HepG2 (cell line): Measurements from ENCODE around the gene DSG2. TPM values are rescaled to one million over a fixed set of nuclear protein-coding genes. Genes with fewer than 3 reads are reported as not detected.

Experiments used
- ATF7 ChIP-seq, 2 experiments: fragments of 450-650 bp in 1 of 2; sonication (generic) in 1 of 2; formaldehyde crosslinking in 1 of 2; IDR thresholded peaks; 2 replicates each; pipeline versions ENCODE4 v1.4.0 to v1.6.1; 2016 to 2020; ENCODE audit warnings: antibody characterized with exemption in 1 of 2, mild to moderate bottlenecking in 1 of 2, missing genetic modification reagents in 1 of 2
- EP300 ChIP-seq, 3 experiments: sonication (generic) in 1 of 3; formaldehyde crosslinking in 1 of 3; IDR thresholded peaks; 2 replicates each; pipeline versions ENCODE4 v1.5.1 to v1.6.1; 2011 to 2020; ENCODE audit warnings: low read depth in 2 of 3, low read length in 2 of 3, borderline replicate concordance in 1 of 3, improper control_type of control experiment in 1 of 3, mild to moderate bottlenecking in 1 of 3, missing genetic modification reagents in 1 of 3, moderate library complexity in 1 of 3
- GTF3A ChIP-seq: sonication (generic); formaldehyde crosslinking; conservative IDR thresholded peaks from 2 replicates; pipeline ENCODE4 v1.4.0; 2020; ENCODE audit warnings: mild to moderate bottlenecking, missing genetic modification reagents
- HDAC2 ChIP-seq: sonication (generic); formaldehyde crosslinking; IDR thresholded peaks from 2 replicates; pipeline ENCODE4 v1.4.0; 2020; ENCODE audit warnings: missing genetic modification reagents
- HNF4A ChIP-seq: sonication (generic); formaldehyde crosslinking; IDR thresholded peaks from 2 replicates; pipeline ENCODE4 v1.4.0; 2020; ENCODE audit warnings: missing genetic modification reagents
- HNRNPL ChIP-seq: fragments of 200-400 bp; formaldehyde crosslinking; IDR thresholded peaks from 2 replicates; pipeline ENCODE4 v1.6.1; 2017; ENCODE audit warnings: mild to moderate bottlenecking, low read depth, low read length
- MIXL1 ChIP-seq: IDR thresholded peaks from 2 replicates; pipeline ENCODE4 v1.6.1; 2016
- MTF1 ChIP-seq: sonication (generic); formaldehyde crosslinking; IDR thresholded peaks from 2 replicates; pipeline ENCODE4 v1.5.0; 2020; ENCODE audit warnings: missing genetic modification reagents
- PPARG ChIP-seq: conservative IDR thresholded peaks from 2 replicates; pipeline ENCODE4 v1.6.1; 2016; ENCODE audit warnings: missing biosample characterization, missing genetic modification reagents
- REST ChIP-seq, 2 experiments: IDR thresholded peaks; 2 replicates each; pipeline ENCODE4 v1.6.1; 2011 to 2012; ENCODE audit warnings: low read length in 2 of 2, borderline replicate concordance in 1 of 2, low read depth in 1 of 2, mild to moderate bottlenecking in 1 of 2, moderate library complexity in 1 of 2
- SATB2 ChIP-seq: sonication (generic); formaldehyde crosslinking; IDR thresholded peaks from 2 replicates; pipeline ENCODE4 v1.5.0; 2020; ENCODE audit warnings: missing genetic modification reagents
- SOX13 ChIP-seq, 3 experiments: fragments of 450-650 bp in 1 of 3; sonication (generic) in 1 of 3; formaldehyde crosslinking in 1 of 3; IDR thresholded peaks in 2 of 3; conservative IDR thresholded peaks in 1 of 3; 2 replicates each; pipeline versions ENCODE4 v1.5.0 to v1.6.1; 2016 to 2020; ENCODE audit warnings: antibody characterized with exemption in 1 of 3, mild to moderate bottlenecking in 1 of 3, missing compliant biosample characterization in 1 of 3, missing genetic modification reagents in 1 of 3, moderate library complexity in 1 of 3
- SRY ChIP-seq: sonication (generic); formaldehyde crosslinking; IDR thresholded peaks from 2 replicates; pipeline ENCODE4 v1.8.0; 2022; ENCODE audit warnings: mild to moderate bottlenecking, missing genetic modification reagents
- ZBTB38 ChIP-seq: sonication (generic); formaldehyde crosslinking; IDR thresholded peaks from 2 replicates; pipeline ENCODE4 v1.5.1; 2020; ENCODE audit warnings: mild to moderate bottlenecking, missing genetic modification reagents
- ZBTB7B ChIP-seq: sonication (generic); formaldehyde crosslinking; IDR thresholded peaks from 2 replicates; pipeline ENCODE4 v1.4.0; 2020; ENCODE audit warnings: missing genetic modification reagents
- ZNF264 ChIP-seq: sonication (generic); formaldehyde crosslinking; IDR thresholded peaks from 2 replicates; pipeline ENCODE4 v1.4.0; 2020; ENCODE audit warnings: missing genetic modification reagents
- ZNF292 ChIP-seq: sonication (generic); formaldehyde crosslinking; IDR thresholded peaks from 2 replicates; pipeline ENCODE4 v1.8.1; 2022; ENCODE audit warnings: mild to moderate bottlenecking, low read depth, missing genetic modification reagents, borderline replicate concordance
- ZNF484 ChIP-seq: sonication (generic); formaldehyde crosslinking; IDR thresholded peaks from 2 replicates; pipeline ENCODE4 v1.5.1; 2020; ENCODE audit warnings: mild to moderate bottlenecking, low read depth, missing genetic modification reagents, borderline replicate concordance
- ZNF558 ChIP-seq: sonication (generic); formaldehyde crosslinking; IDR thresholded peaks from 2 replicates; pipeline ENCODE4 v1.9.0; 2022; ENCODE audit warnings: mild to moderate bottlenecking, missing genetic modification reagents, borderline replicate concordance
- ZNF572 ChIP-seq: sonication (generic); formaldehyde crosslinking; IDR thresholded peaks from 2 replicates; pipeline ENCODE4 v1.5.1; 2020; ENCODE audit warnings: mild to moderate bottlenecking, missing genetic modification reagents
- ZNF614 ChIP-seq: IDR thresholded peaks from 2 replicates; pipeline ENCODE4 v1.6.1; 2018; ENCODE audit warnings: missing biosample characterization, missing genetic modification reagents, inconsistent platforms, borderline replicate concordance
- ZNF879 ChIP-seq: sonication (generic); formaldehyde crosslinking; IDR thresholded peaks from 2 replicates; pipeline ENCODE4 v1.8.1; 2023; ENCODE audit warnings: missing genetic modification reagents
- polyA plus RNA-seq, 8 experiments: library from polyadenylated mRNA; depleted of rRNA in 3 of 8; stranded (reverse) in 7 of 8; unstranded in 1 of 8; fragments of >200 nt; fragmentation: Illumina TruSeq in 4 of 8; extraction: Trizol in 4 of 8; gene quantifications; 2 replicates each; pipeline versions ENCODE4 v1.2.1 to v1.2.3, GENCODE V29; 2011 to 2016; ENCODE audit warnings: low read depth in 4 of 8, missing spikeins in 1 of 8, mixed read lengths in 1 of 8; ENCODE audit not compliant: insufficient read depth in 1 of 8
- total RNA-seq, 5 experiments: library from RNA; depleted of rRNA; stranded (reverse); fragments of >200 nt; fragmentation: Illumina TruSeq; extraction: Trizol; gene quantifications; 2 replicates each; pipeline ENCODE4 v1.2.3, GENCODE V29; 2016; ENCODE audit warnings: low read depth in 1 of 5
- TF ChIP-seq, protein P1 (sequence below): IDR thresholded peaks from 2 replicates; pipeline ENCODE4 v1.6.1; 2016

DSG2 gene
- total and polyA plus RNA-seq, 2 of the 13 experiments (the other 11 are each of a cell fraction or from before 2014, with no cell fraction given) = 23.3 to 66.7 TPM

- peak; percentile 94 for TF ChIP-seq ZNF264 (CRISPR knock-in tag)
- no peak for TF ChIP-seq HNRNPL
- no peak for TF ChIP-seq SOX13 (IDR thresholded peaks at IDR 0.05)
- peak in 1 of 2 experiments; percentile 25; a peak in 1 of 4 replicates for TF ChIP-seq SOX13 (CRISPR knock-in tag; conservative IDR thresholded peaks at IDR 0.05 in 1 of 2, IDR thresholded peaks at IDR 0.05 in 1 of 2)
- no peak for TF ChIP-seq GTF3A (CRISPR knock-in tag)
- TF ChIP-seq ZNF558 (CRISPR knock-in tag) = no peak
- TF ChIP-seq REST (IDR thresholded peaks at IDR 0.05; ENCODE audit: borderline replicate concordance in 1 of 2, low read depth in 1 of 2, low read length in 2 of 2) = 0 out of 4 replicates have a peak, but pooled peaks of 1 of the 2 experiments have one; percentile 10
- no peak for TF ChIP-seq ZNF572 (CRISPR knock-in tag)
- TF ChIP-seq MIXL1 = 0 out of 2 replicates have a peak, but pooled peaks have one; percentile 24
- TF ChIP-seq, protein P1, sequence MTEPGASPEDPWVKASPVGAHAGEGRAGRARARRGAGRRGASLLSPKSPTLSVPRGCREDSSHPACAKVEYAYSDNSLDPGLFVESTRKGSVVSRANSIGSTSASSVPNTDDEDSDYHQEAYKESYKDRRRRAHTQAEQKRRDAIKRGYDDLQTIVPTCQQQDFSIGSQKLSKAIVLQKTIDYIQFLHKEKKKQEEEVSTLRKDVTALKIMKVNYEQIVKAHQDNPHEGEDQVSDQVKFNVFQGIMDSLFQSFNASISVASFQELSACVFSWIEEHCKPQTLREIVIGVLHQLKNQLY (CRISPR knock-in tag) = no peak
- TF ChIP-seq ZNF292 (CRISPR knock-in tag) = no peak
- TF ChIP-seq ATF7 (IDR thresholded peaks at IDR 0.05) = no peak
- no peak for TF ChIP-seq ATF7 (CRISPR knock-in tag; IDR thresholded peaks at IDR 0.05)
- TF ChIP-seq SATB2 (CRISPR knock-in tag) = no peak
- peak; percentile 51; the same call in 1 of the 2 replicates for TF ChIP-seq PPARG (CRISPR knock-in tag)
- TF ChIP-seq ZNF614 (CRISPR knock-in tag) = no peak
- no peak for TF ChIP-seq ZNF484 (CRISPR knock-in tag)
- TF ChIP-seq SRY (CRISPR knock-in tag) = no peak
- TF ChIP-seq ZBTB7B (CRISPR knock-in tag) = no peak
- TF ChIP-seq ZNF879 = no peak
- no peak for TF ChIP-seq ZBTB38 (CRISPR knock-in tag)
- peak in 1 of 2 experiments; percentile 32; a peak in 1 of 4 replicates for TF ChIP-seq EP300 (IDR thresholded peaks at IDR 0.05; ENCODE audit: low read depth in 2 of 2, low read length in 2 of 2)
- no peak for TF ChIP-seq EP300 (CRISPR knock-in tag; IDR thresholded peaks at IDR 0.05; ENCODE audit: borderline replicate concordance)
- TF ChIP-seq MTF1 (CRISPR knock-in tag) = no peak
- peak; percentile 57 for TF ChIP-seq HNF4A (CRISPR knock-in tag)
- TF ChIP-seq HDAC2 (CRISPR knock-in tag) = no peak
Observed at GRCh38 chr18:31583185-31583854, 85.3 kb downstream of the DSG2 start (continued).
